22Rv1 (cell line): ENCODE data around the gene KRT14.

Experiments
- CTCF ChIP-seq: fragments of 450-650 bp; IDR thresholded peaks from 2 replicates; pipeline ENCODE4 v1.5.1; 2017; ENCODE audit warnings: mild to moderate bottlenecking
- ZFX ChIP-seq: fragments of 450-650 bp; IDR thresholded peaks from 2 replicates; pipeline ENCODE4 v1.6.1; 2017; ENCODE audit warnings: antibody characterized with exemption, borderline replicate concordance

- TF ChIP-seq CTCF (no peak), ZFX (no peak)
Observed at GRCh38 chr17:41553176-41553575, 33.5 kb downstream of the KRT14 start.
